Measurements from ENCODE around the gene SNAPIN.

SNAPIN gene

GRCh38 chr1:153630384-153630783, 28.1 kb upstream of the SNAPIN start:
- DNase-seq (ENCODE audit: extremely low spot score): no peak
- CTCF ChIA-PET: no interaction called here
- TF ChIP-seq CTBP1 (IDR thresholded peaks at IDR 0.05; ENCODE audit: borderline replicate concordance): no peak
- POLR2A ChIA-PET: interaction anchor here (0.8 to 2.2 kb wide), 5 partner anchors 15 to 360 kb away, joined by 3 to 7 read pairs (median 3); partner anchors contain the start of gene S100A14

- CTCF ChIA-PET: no interaction called here
- POLR2A ChIA-PET: interaction anchor here (0.8 to 1.8 kb wide), 2 partner anchors 16 to 59 kb away, joined by 3 to 4 read pairs; partner anchors contain the start of gene S100A14
Measured at GRCh38 chr1:153631047-153632022, 27.2 kb upstream of the SNAPIN start.

GRCh38 chr1:153633161-153633753, 25.2 kb upstream of the SNAPIN start:
- ChIA-PET CTCF (interaction anchor here (0.6 to 1.5 kb wide), 3 partner anchors 49 to 115 kb away, joined by 4 read pairs; no protein-coding TSS in a partner anchor), POLR2A (interaction anchor here (0.6 to 2.7 kb wide), 51 partner anchors 10 to 357 kb away, joined by 3 to 47 read pairs (median 7); partner anchors contain the start of genes CREB3L4, ILF2, INTS3 and JTB)
- peak; percentile 56 for DNase-seq (ENCODE audit: extremely low spot score)
- TF ChIP-seq SP1 (IDR thresholded peaks at IDR 0.05): no peak
- peak; percentile 50 for TF ChIP-seq L3MBTL2 (conservative IDR thresholded peaks at IDR 0.05)

More at GRCh38 chr1:153631047-153632022, 27.2 kb upstream of the SNAPIN start:
- DNase-seq (ENCODE audit: extremely low spot score): no peak
- TF ChIP-seq FOXK2 (IDR thresholded peaks at IDR 0.05) (no peak), FOXM1 (IDR thresholded peaks at IDR 0.05; ENCODE audit: borderline replicate concordance) (no peak), PKNOX1 (IDR thresholded peaks at IDR 0.05) (no peak), CTBP1 (IDR thresholded peaks at IDR 0.05; ENCODE audit: borderline replicate concordance) (no peak), ARNT (IDR thresholded peaks at IDR 0.05) (no peak), TARDBP (IDR thresholded peaks at IDR 0.05) (no peak)

DNA sequence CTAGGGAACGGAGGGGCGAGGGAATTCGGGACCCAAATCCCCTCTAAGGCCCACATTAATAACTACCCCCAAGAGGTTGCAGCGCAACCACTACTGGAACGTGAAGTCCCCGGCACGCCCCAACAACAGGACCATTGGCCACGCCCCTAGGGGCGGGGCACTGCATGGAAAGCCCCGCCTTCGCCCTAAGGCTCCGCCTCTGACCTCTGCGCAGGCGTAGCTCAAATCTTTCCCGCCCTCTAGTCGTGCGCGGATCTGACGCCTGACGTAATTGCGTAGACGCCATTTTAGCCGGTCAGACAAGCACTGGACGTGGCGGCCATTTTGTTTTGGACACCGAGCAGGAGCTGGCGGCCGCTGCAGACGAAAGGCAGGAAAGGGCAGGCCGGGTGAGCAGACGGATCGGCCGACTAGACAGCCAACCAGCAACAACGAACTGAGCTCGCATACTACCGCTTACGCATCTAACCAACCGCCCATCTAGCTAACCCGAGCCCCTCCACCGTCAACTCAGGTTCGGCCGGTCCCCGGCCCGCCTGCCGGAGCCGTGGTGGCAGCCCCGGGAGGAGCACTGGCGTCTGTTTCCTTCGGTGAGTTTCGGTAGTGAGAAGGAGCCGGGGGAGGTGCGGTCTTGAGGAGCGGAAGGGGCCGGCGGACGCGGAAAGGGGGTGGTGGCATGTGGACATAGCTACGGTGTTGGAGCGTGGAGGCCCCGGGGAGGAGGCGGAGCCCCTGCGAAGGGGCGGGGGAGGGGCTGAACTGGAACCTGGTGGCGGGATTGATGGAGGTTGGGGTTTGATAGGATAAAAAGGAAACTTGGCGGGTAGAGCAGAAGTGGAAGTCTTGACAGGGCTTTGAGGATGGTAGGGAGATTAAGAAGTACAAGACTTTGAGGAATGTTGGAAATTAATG, 24.5 kb upstream of the SNAPIN start, which contains the start of gene CHTOP:
CHTOP (plus strand) TSS at position 313 of the 912 bp plus-strand sequence. CDS start 2,523 bp downstream, outside the sequence.
- TF ChIP-seq CTBP1 (IDR thresholded peaks at IDR 0.05; ENCODE audit: borderline replicate concordance) (no peak), LEF1 (IDR thresholded peaks at IDR 0.05; ENCODE audit: borderline replicate concordance) (no peak), NFRKB (IDR thresholded peaks at IDR 0.05) (peak; percentile 97), ZNF384 (IDR thresholded peaks at IDR 0.05) (no peak), ELF4 (IDR thresholded peaks at IDR 0.05) (peak; percentile 24; the same call in 1 of the 2 replicates), SP1 (IDR thresholded peaks at IDR 0.05) (no peak), PKNOX1 (IDR thresholded peaks at IDR 0.05) (peak; percentile 63; the same call in 1 of the 2 replicates), L3MBTL2 (conservative IDR thresholded peaks at IDR 0.05) (peak; percentile 33; the same call in 1 of the 2 replicates), BHLHE40 (IDR thresholded peaks at IDR 0.05; ENCODE audit: borderline replicate concordance) (no peak)
- CTCF ChIA-PET: interaction anchor here (0.7 to 1.5 kb wide), 4 partner anchors 49 to 123 kb away, joined by 3 to 4 read pairs (median 4); no protein-coding TSS in a partner anchor
- DNase-seq (ENCODE audit: extremely low spot score): peak; percentile 97
- POLR2A ChIA-PET: interaction anchor here (0.5 to 2.7 kb wide), 62 partner anchors 8 to 586 kb away, joined by 3 to 47 read pairs (median 6); partner anchors contain the start of genes CREB3L4, ILF2, INTS3 and JTB

- POLR2A ChIA-PET: interaction anchor here (1.6 to 2.7 kb wide), 5 partner anchors 8 to 24 kb away, joined by 7 to 47 read pairs (median 31); partner anchors contain the start of genes S100A13 and S100A16
- TF ChIP-seq L3MBTL2 (conservative IDR thresholded peaks at IDR 0.05): no peak
- TF ChIP-seq FOXK2 (IDR thresholded peaks at IDR 0.05): no peak
- no peak for TF ChIP-seq CTBP1 (IDR thresholded peaks at IDR 0.05; ENCODE audit: borderline replicate concordance)
- no peak for TF ChIP-seq TARDBP (IDR thresholded peaks at IDR 0.05)
- no peak for TF ChIP-seq HDGF (IDR thresholded peaks at IDR 0.05; ENCODE audit: borderline replicate concordance)
- no peak for TF ChIP-seq PKNOX1 (IDR thresholded peaks at IDR 0.05)
- no peak for TF ChIP-seq ARNT (IDR thresholded peaks at IDR 0.05)
- TF ChIP-seq FOXA1 (IDR thresholded peaks at IDR 0.05): no peak
- no peak for TF ChIP-seq LEF1 (IDR thresholded peaks at IDR 0.05; ENCODE audit: borderline replicate concordance)
Measured at GRCh38 chr1:153635872-153636271, 22.6 kb upstream of the SNAPIN start.

More at GRCh38 chr1:153635872-153636271, 22.6 kb upstream of the SNAPIN start:
- no peak for DNase-seq (ENCODE audit: extremely low spot score)
- CTCF ChIA-PET: interaction anchor here (0.8 kb wide), 1 partner anchor 141 kb away, joined by 4 read pairs; no protein-coding TSS in a partner anchor

Data from HEK293T (cell line).